Prostate gland (tissue), 2 donors: ENCODE results near the gene NUP210. TPM values are rescaled to one million over a fixed set of nuclear protein-coding genes. Genes with fewer than 3 reads are reported as not detected.

Experiments used
- DNase-seq: peaks from one replicate; pipeline ENCODE4 v3.0.0-alpha.2; 2019; ENCODE audit warnings: low spot score
- H3K27ac ChIP-seq, 2 donors: fragments of 200-600 bp; sonication (generic); 2 replicates each; pipeline ENCODE4 v1.5.1; 2017 to 2019
- H3K27me3 ChIP-seq: fragments of 200-600 bp; sonication (generic); replicated peaks from 2 replicates; pipeline ENCODE4 v1.5.1; 2019; ENCODE audit not compliant: insufficient read depth
- H3K36me3 ChIP-seq, 2 donors: fragments of 200-600 bp; sonication (generic); 1 replicate in 1 of 2; 2 replicates in 1 of 2; pipeline versions ENCODE4 v1.5.1 to v1.8.1; 2017 to 2019
- H3K4me1 ChIP-seq: fragments of 200-600 bp; sonication (generic); replicated peaks from 2 replicates; pipeline ENCODE4 v1.5.1; 2019
- H3K4me3 ChIP-seq, 2 donors: fragments of 200-600 bp; sonication (generic); 2 replicates each; pipeline ENCODE4 v1.5.1; 2017 to 2019
- H3K9me3 ChIP-seq: fragments of 200-600 bp; sonication (generic); 2 replicates; pipeline ENCODE4 v1.5.1; 2017
- CTCF ChIP-seq, 4 experiments: fragments of 200-600 bp in 2 of 4; fragments of 450-650 bp in 2 of 4; sonication (generic) in 2 of 4; IDR thresholded peaks; 1 replicate in 3 of 4; 2 replicates in 1 of 4; pipeline ENCODE4 v1.5.1; 2016 to 2019; ENCODE audit warnings: antibody characterized with exemption in 4 of 4, mild to moderate bottlenecking in 2 of 4, moderate library complexity in 2 of 4
- POLR2A ChIP-seq: fragments of 450-650 bp; IDR thresholded peaks from one replicate; pipeline ENCODE4 v1.6.1; 2016; ENCODE audit warnings: antibody characterized with exemption, mild to moderate bottlenecking
- POLR2AphosphoS5 ChIP-seq: sonication (generic); formaldehyde crosslinking; IDR thresholded peaks from one replicate; pipeline ENCODE4 v1.6.1; 2017; ENCODE audit warnings: antibody characterized with exemption
- WGBS: methylation state at CpG from one replicate; pipeline ENCODE4 v1.1.5; 2018; 5-methylcytosine and 5-hydroxymethylcytosine counted together
- intact Hi-C: fragments of 100-400 bp; cut with DNase I; formaldehyde crosslinking; loops from one replicate; pipeline ENCODE4 v1.14.2; 2022
- total RNA-seq, 2 donors: library from RNA; depleted of rRNA; stranded (reverse); fragments of >200 nt; gene quantifications; one replicate each; pipeline ENCODE4 v1.1.0, GENCODE V29; 2016

The NUP210 gene
- total RNA-seq, 2 donors from 2014 or later, result 10.6 to 31.2 TPM

GRCh38 chr3:13408890-13409289 lies 11.2 kb downstream of the NUP210 start:
- H3K27ac ChIP-seq, result no peak overlapping the region
- no peaks in the 10 kb centered on the region for H3K9me3 ChIP-seq
- no peak for TF ChIP-seq POLR2A
- no peak for TF ChIP-seq POLR2AphosphoS5
- no peak for TF ChIP-seq CTCF (IDR thresholded peaks at IDR 0.05)
- no peaks in the 10 kb centered on the region for H3K4me1 ChIP-seq
- no peak overlapping the region for H3K4me3 ChIP-seq
- no peaks in the 10 kb centered on the region for H3K36me3 ChIP-seq
- 94% methylated on average over 2 of the region's 2 CpGs for WGBS
- no peaks in the 10 kb centered on the region for H3K27me3 ChIP-seq
- DNase-seq, result no peak
- intact Hi-C loops, result no loop called here

- DNase-seq, result no peak
- H3K27me3 ChIP-seq, result no peaks in the 10 kb centered on the region
- TF ChIP-seq POLR2A, result no peak
- no peak for TF ChIP-seq POLR2AphosphoS5
- no peak for TF ChIP-seq CTCF (IDR thresholded peaks at IDR 0.05)
- H3K4me1 ChIP-seq, result no peaks in the 10 kb centered on the region
- intact Hi-C loops, result no loop called here
- H3K4me3 ChIP-seq, result no peak overlapping the region
- no peak overlapping the region for H3K27ac ChIP-seq
- H3K36me3 ChIP-seq, result no peaks in the 10 kb centered on the region
- H3K9me3 ChIP-seq, result no peaks in the 10 kb centered on the region
These were observed 12.2 kb downstream of the NUP210 start for GRCh38 chr3:13407926-13408325.

GRCh38 chr3:13407475-13407874 lies 12.6 kb downstream of the NUP210 start:
- no peak for DNase-seq
- no peaks in the 10 kb centered on the region for H3K36me3 ChIP-seq
- 96% methylated on average over 1 of the region's 1 CpG for WGBS
- no peak overlapping the region for H3K27ac ChIP-seq
- H3K4me1 ChIP-seq, result no peaks in the 10 kb centered on the region
- TF ChIP-seq POLR2A (no peak), CTCF (IDR thresholded peaks at IDR 0.05) (no peak), POLR2AphosphoS5 (no peak)
- H3K27me3 ChIP-seq, result no peaks in the 10 kb centered on the region
- H3K4me3 ChIP-seq, result no peak overlapping the region
- H3K9me3 ChIP-seq, result no peaks in the 10 kb centered on the region
- intact Hi-C loops, result no loop called here

GRCh38 chr3:13406190-13406589 lies 13.9 kb downstream of the NUP210 start:
- no peak for DNase-seq
- intact Hi-C loops, result no loop called here
- no peak overlapping the region for H3K4me3 ChIP-seq
- H3K9me3 ChIP-seq, result no peaks in the 10 kb centered on the region
- no peaks in the 10 kb centered on the region for H3K4me1 ChIP-seq
- 82% methylated on average over 5 of the region's 5 CpGs for WGBS
- H3K27ac ChIP-seq, result no peak overlapping the region
- no peaks in the 10 kb centered on the region for H3K27me3 ChIP-seq
- H3K36me3 ChIP-seq, result no peaks in the 10 kb centered on the region
- TF ChIP-seq CTCF (IDR thresholded peaks at IDR 0.05) (no peak), POLR2A (no peak), POLR2AphosphoS5 (no peak)

- H3K4me1 ChIP-seq, result no peaks in the 10 kb centered on the region
- intact Hi-C loops, result no loop called here
These were observed 14.5 kb downstream of the NUP210 start for GRCh38 chr3:13405614-13406013.

More at GRCh38 chr3:13405614-13406013, 14.5 kb downstream of the NUP210 start:
- Histone ChIP-seq H3K27me3 (no peaks in the 10 kb centered on the region), H3K36me3 (no peaks in the 10 kb centered on the region), H3K9me3 (no peaks in the 10 kb centered on the region), H3K27ac (no peak overlapping the region), H3K4me3 (no peak overlapping the region)
- DNase-seq, result no peak
- WGBS, result 93% methylated on average over 1 of the region's 1 CpG
- TF ChIP-seq POLR2AphosphoS5 (no peak), CTCF (IDR thresholded peaks at IDR 0.05) (no peak), POLR2A (no peak)
